ENCODE results near the gene KAT6B. TPM values are rescaled to one million over a fixed set of nuclear protein-coding genes. Genes with fewer than 3 reads are reported as not detected.

Gene KAT6B
- total RNA-seq, 6 experiments from 2014 or later = 17.8 to 27.5 (median 23.6) TPM

GRCh38 chr10:75016325-75016724 lies 189.9 kb downstream of the KAT6B start:
- Mint-ChIP-seq H3K4me3 (no peak overlapping the region), H3K4me1 (ENCODE audit: low read depth) (peaks cover 11% of the 10 kb centered on the region; the same call in 1 of the 2 replicates), H3K27ac (no peak overlapping the region), H3K9me3 (no peaks in the 10 kb centered on the region), H3K27me3 (ENCODE audit: insufficient read depth) (peaks cover 2% of the 10 kb centered on the region), H3K36me3 (ENCODE audit: low read depth) (no peaks in the 10 kb centered on the region; the same call in 1 of the 2 replicates)
- TF ChIP-seq, protein P1, sequence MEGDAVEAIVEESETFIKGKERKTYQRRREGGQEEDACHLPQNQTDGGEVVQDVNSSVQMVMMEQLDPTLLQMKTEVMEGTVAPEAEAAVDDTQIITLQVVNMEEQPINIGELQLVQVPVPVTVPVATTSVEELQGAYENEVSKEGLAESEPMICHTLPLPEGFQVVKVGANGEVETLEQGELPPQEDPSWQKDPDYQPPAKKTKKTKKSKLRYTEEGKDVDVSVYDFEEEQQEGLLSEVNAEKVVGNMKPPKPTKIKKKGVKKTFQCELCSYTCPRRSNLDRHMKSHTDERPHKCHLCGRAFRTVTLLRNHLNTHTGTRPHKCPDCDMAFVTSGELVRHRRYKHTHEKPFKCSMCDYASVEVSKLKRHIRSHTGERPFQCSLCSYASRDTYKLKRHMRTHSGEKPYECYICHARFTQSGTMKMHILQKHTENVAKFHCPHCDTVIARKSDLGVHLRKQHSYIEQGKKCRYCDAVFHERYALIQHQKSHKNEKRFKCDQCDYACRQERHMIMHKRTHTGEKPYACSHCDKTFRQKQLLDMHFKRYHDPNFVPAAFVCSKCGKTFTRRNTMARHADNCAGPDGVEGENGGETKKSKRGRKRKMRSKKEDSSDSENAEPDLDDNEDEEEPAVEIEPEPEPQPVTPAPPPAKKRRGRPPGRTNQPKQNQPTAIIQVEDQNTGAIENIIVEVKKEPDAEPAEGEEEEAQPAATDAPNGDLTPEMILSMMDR (IDR thresholded peaks at IDR 0.05) = no peak
- no peak for DNase-seq

DNA sequence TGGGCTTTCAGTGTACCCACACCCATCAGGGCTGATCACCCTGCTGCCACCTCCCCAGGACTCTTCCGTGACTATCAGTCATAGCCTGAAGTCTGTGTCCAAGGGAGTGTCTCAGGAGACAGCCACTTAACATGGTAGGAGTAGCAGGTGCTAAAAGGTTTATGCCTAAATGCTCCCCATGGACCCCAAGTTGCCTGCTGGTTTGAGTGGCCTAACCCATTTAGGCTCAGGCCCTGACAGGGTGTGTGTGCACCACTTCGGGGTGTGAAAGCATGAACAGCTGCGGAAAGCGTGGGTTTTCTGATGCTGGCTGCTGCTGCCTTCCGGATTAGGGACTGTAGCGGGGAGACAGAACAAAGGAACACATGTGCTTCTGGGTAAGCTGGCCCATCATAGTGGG lies 191.9 kb downstream of the KAT6B start:
- TF ChIP-seq, protein P1 (IDR thresholded peaks at IDR 0.05) = no peak
- no peak for DNase-seq
- H3K9me3 Mint-ChIP-seq = no peaks in the 10 kb centered on the region
- no peak overlapping the region for H3K4me3 Mint-ChIP-seq
- no peak overlapping the region for H3K27ac Mint-ChIP-seq
- peaks cover 21% of the 10 kb centered on the region for H3K4me1 Mint-ChIP-seq (ENCODE audit: low read depth)
- peaks cover 8% of the 10 kb centered on the region for H3K36me3 Mint-ChIP-seq (ENCODE audit: low read depth)
- peaks cover 2% of the 10 kb centered on the region for H3K27me3 Mint-ChIP-seq (ENCODE audit: insufficient read depth)

GRCh38 chr10:75018686-75019307 lies 192.4 kb downstream of the KAT6B start:
- DNase-seq = no peak
- Mint-ChIP-seq H3K36me3 (ENCODE audit: low read depth) (peaks cover 8% of the 10 kb centered on the region), H3K4me1 (ENCODE audit: low read depth) (peaks cover 18% of the 10 kb centered on the region), H3K9me3 (no peaks in the 10 kb centered on the region), H3K27ac (no peak overlapping the region), H3K27me3 (ENCODE audit: insufficient read depth) (peaks cover 2% of the 10 kb centered on the region), H3K4me3 (no peak overlapping the region)
- TF ChIP-seq, protein P1 (IDR thresholded peaks at IDR 0.05) = no peak

- Mint-ChIP-seq H3K27me3 (ENCODE audit: insufficient read depth) (no peaks in the 10 kb centered on the region; the same call in 1 of the 2 replicates), H3K4me3 (no peak overlapping the region), H3K9me3 (no peaks in the 10 kb centered on the region), H3K36me3 (ENCODE audit: low read depth) (peaks cover 8% of the 10 kb centered on the region), H3K4me1 (ENCODE audit: low read depth) (peaks cover 14% of the 10 kb centered on the region), H3K27ac (no peak overlapping the region; the same call in 1 of the 2 replicates)
- peak; percentile 17 for DNase-seq
- TF ChIP-seq, protein P1 (IDR thresholded peaks at IDR 0.05) = peak; percentile 73
These were observed 193.0 kb downstream of the KAT6B start for GRCh38 chr10:75019370-75019769.

GRCh38 chr10:75020168-75020567 lies 193.8 kb downstream of the KAT6B start:
- Mint-ChIP-seq H3K4me3 (no peak overlapping the region), H3K4me1 (ENCODE audit: low read depth) (peaks cover 12% of the 10 kb centered on the region), H3K27me3 (ENCODE audit: insufficient read depth) (no peaks in the 10 kb centered on the region; the same call in 1 of the 2 replicates), H3K36me3 (ENCODE audit: low read depth) (peaks cover 14% of the 10 kb centered on the region), H3K27ac (no peak overlapping the region), H3K9me3 (no peaks in the 10 kb centered on the region)
- DNase-seq = no peak
- TF ChIP-seq, protein P1 (IDR thresholded peaks at IDR 0.05) = no peak
